Measurements from ENCODE around the gene SLC16A9. TPM values are rescaled to one million over a fixed set of nuclear protein-coding genes. Genes with fewer than 3 reads are reported as not detected.

The SLC16A9 gene
- total and polyA plus RNA-seq, 2 donors (not counting 3 experiments of a cell fraction or from before 2014, with no cell fraction given) = 0.35 TPM; not detected in 1

DNA sequence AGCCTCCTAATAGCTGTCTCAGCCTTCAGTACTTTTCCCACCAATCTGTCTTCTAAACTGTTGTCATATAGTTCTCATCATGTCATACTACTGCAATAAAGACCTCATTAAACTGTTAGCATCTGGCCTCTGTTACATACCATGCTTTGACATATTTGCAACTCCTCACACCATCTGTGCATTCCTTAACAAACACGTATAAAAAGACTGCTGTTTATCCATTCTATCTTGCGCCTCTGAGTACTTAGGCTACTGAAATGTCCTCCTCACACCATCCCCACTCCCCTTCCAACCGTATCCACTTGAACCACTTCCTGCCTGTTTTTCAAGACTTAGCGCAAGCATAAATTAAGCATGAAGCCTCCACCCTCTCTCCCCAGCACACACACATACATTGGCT lies 41.6 kb downstream of the SLC16A9 start:
- no peak for DNase-seq (ENCODE audit: low read depth, low spot score)
- Histone ChIP-seq H3K27me3 (ENCODE audit: control insufficient read depth in 2 of 2, insufficient read depth in 2 of 2, low read length in 2 of 2) (no peaks in the 10 kb centered on the region), H3K36me3 (ENCODE audit: control insufficient read depth in 2 of 2, extremely low read depth in 1 of 2, insufficient read depth in 2 of 2, low read length in 2 of 2) (no peaks in the 10 kb centered on the region), H3K4me1 (ENCODE audit: control insufficient read depth, extremely low read depth, insufficient read depth, low read length) (no peaks in the 10 kb centered on the region), H3K9me3 (replicated peaks; ENCODE audit: control insufficient read depth, insufficient read depth, low read length) (no peaks in the 10 kb centered on the region), H3K9me1 (replicated peaks; ENCODE audit: control insufficient read depth, extremely low read depth, insufficient read depth, low read length) (no peaks in the 10 kb centered on the region), H2AFZ (ENCODE audit: low read depth, low read length) (no peak overlapping the region), H3K9ac (replicated peaks; ENCODE audit: extremely low read depth, insufficient read depth, low read length) (no peak overlapping the region), H3K27ac (ENCODE audit: insufficient read depth, low read depth, low read length) (no peak overlapping the region), H3K4me2 (ENCODE audit: insufficient read depth, low read length) (no peak overlapping the region), H3K79me2 (ENCODE audit: control insufficient read depth, insufficient read depth, low read length) (no peaks in the 10 kb centered on the region), H3K4me3 (replicated peaks in 1 of 3; ENCODE audit: insufficient read depth in 1 of 3, low read depth in 1 of 3, low read length in 3 of 3) (no peak overlapping the region), H4K20me1 (replicated peaks; ENCODE audit: control insufficient read depth, extremely low read depth, insufficient read depth, low read length) (no peaks in the 10 kb centered on the region)
- POLR2A ChIA-PET = no interaction called here
- BruUV-seq (replicated peaks) = no TSS peak
- TF ChIP-seq MAX (IDR thresholded peaks at IDR 0.05; ENCODE audit: insufficient read depth, insufficient read length) = no peak
- no peak for TF ChIP-seq POLR2A (IDR thresholded peaks at IDR 0.05; ENCODE audit: low read depth, low read length)
- no peak for TF ChIP-seq POLR2AphosphoS5 (IDR thresholded peaks at IDR 0.05; ENCODE audit: insufficient read depth, low read depth, low read length)
- TF ChIP-seq CTCF (IDR thresholded peaks at IDR 0.05; ENCODE audit: extremely low read depth in 1 of 2, insufficient read depth in 1 of 2, low read depth in 1 of 2, low read length in 2 of 2) = no peak
- no peak for TF ChIP-seq GATA2 (IDR thresholded peaks at IDR 0.05; ENCODE audit: insufficient read depth, insufficient read length, low read depth, low read length)
- TF ChIP-seq FOS (IDR thresholded peaks at IDR 0.05; ENCODE audit: borderline replicate concordance, insufficient read depth, low read length) = no peak
- TF ChIP-seq MYC (IDR thresholded peaks at IDR 0.05; ENCODE audit: low read depth, low read length) = no peak
- TF ChIP-seq JUN (IDR thresholded peaks at IDR 0.05; ENCODE audit: borderline replicate concordance, insufficient read depth, insufficient read length, low read depth) = no peak
- no peak for TF ChIP-seq EZH2 (IDR thresholded peaks at IDR 0.05; ENCODE audit: borderline replicate concordance, low read depth, low read length, severe bottlenecking)
- CTCF ChIA-PET = no interaction called here
- dilution Hi-C loops (cut with MboI; ENCODE audit: extremely low pct_ligation_motif_present, low sequenced_read_pairs) = no loop called here
- intact Hi-C loops (cut with micrococcal nuclease) = no loop called here
- no peak for FAIRE-seq

Measured in endothelial cell of umbilical vein (primary cell).